Measurements from ENCODE around the gene IRX5.

IRX5 gene

GRCh38 chr16:54962045-54962444 is 31.4 kb downstream of the IRX5 start:
- Histone ChIP-seq H2AK5ac (ENCODE audit: low read depth, low read length) (no peak overlapping the region), H4K91ac (ENCODE audit: low read depth, low read length, poor library complexity) (no peak overlapping the region), H3K79me1 (ENCODE audit: low read depth, low read length) (no peaks in the 10 kb centered on the region), H3K4me1 (ENCODE audit: control insufficient read depth in 2 of 2, insufficient read depth in 1 of 2, low read depth in 1 of 2, low read length in 2 of 2) (no peaks in the 10 kb centered on the region), H2AFZ (ENCODE audit: low read length) (no peak overlapping the region), H2BK5ac (ENCODE audit: low read length) (no peak overlapping the region), H3K27ac (replicated peaks; ENCODE audit: low read length) (no peak overlapping the region), H3K27me3 (ENCODE audit: control insufficient read depth in 3 of 3, insufficient read depth in 3 of 3, low read depth in 1 of 3, low read length in 3 of 3) (no peaks in the 10 kb centered on the region), H3K18ac (ENCODE audit: low read length) (no peak overlapping the region), H2BK12ac (ENCODE audit: low read length) (no peak overlapping the region), H3K4ac (ENCODE audit: low read length) (no peak overlapping the region), H3K23ac (ENCODE audit: low read depth, low read length, poor library complexity) (no peak overlapping the region), H3K4me3 (ENCODE audit: low read length in 2 of 2) (no peak overlapping the region), H3K36me3 (replicated peaks in 1 of 2; ENCODE audit: control insufficient read depth in 2 of 2, insufficient read depth in 2 of 2, low read length in 2 of 2) (no peaks in the 10 kb centered on the region), H2BK120ac (ENCODE audit: low read depth, low read length) (no peak overlapping the region), H4K8ac (ENCODE audit: low read depth, low read length) (no peak overlapping the region), H3K4me2 (ENCODE audit: insufficient read depth, low read length, poor library complexity, severe bottlenecking) (no peak overlapping the region), H3K9ac (ENCODE audit: low read depth, low read length, poor library complexity) (no peak overlapping the region), H2BK15ac (ENCODE audit: low read length) (no peak overlapping the region), H3K14ac (ENCODE audit: low read length) (no peak overlapping the region), H3K9me3 (replicated peaks in 1 of 2; ENCODE audit: control insufficient read depth in 2 of 2, insufficient read depth in 1 of 2, low read depth in 1 of 2, low read length in 2 of 2) (no peaks in the 10 kb centered on the region)
- DNase-seq (ENCODE audit: low spot score), result no peak
- WGBS, 2 donors (ENCODE audit: extremely low coverage in 2 of 2, insufficient read length in 2 of 2, insufficient replicate concordance in 1 of 2), result no CpG with 5 or more reads among the region's 2 CpGs

DNA sequence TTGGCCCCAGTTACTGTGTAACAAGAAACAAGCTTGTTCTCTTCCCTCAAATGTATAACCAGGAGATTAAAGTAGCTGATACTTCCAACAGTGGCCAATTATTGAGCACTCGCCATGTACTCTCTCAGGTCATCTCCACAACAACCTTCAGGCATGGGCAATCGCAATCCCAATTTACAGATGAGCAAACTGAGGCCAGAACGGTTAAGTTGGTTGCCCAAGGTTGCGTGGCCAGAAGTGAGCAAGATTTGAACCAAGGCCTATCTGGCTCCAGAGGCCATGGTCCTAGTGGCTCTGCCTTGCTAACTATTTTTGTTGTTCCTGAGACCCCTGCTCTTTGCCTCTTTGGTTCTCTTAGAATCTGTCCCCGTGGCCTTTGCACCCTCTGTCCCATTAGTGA is 33.6 kb downstream of the IRX5 start:
- Histone ChIP-seq H4K91ac (ENCODE audit: low read depth, low read length, poor library complexity) (no peak overlapping the region), H2BK5ac (ENCODE audit: low read length) (no peak overlapping the region), H3K27ac (replicated peaks; ENCODE audit: low read length) (no peak overlapping the region), H3K18ac (ENCODE audit: low read length) (no peak overlapping the region), H2BK15ac (ENCODE audit: low read length) (no peak overlapping the region), H4K8ac (ENCODE audit: low read depth, low read length) (no peak overlapping the region), H3K79me1 (ENCODE audit: low read depth, low read length) (no peaks in the 10 kb centered on the region), H3K27me3 (ENCODE audit: control insufficient read depth in 3 of 3, insufficient read depth in 3 of 3, low read depth in 1 of 3, low read length in 3 of 3) (no peaks in the 10 kb centered on the region), H3K4me2 (ENCODE audit: insufficient read depth, low read length, poor library complexity, severe bottlenecking) (no peak overlapping the region), H2BK120ac (ENCODE audit: low read depth, low read length) (no peak overlapping the region), H3K4ac (ENCODE audit: low read length) (no peak overlapping the region), H2AK5ac (ENCODE audit: low read depth, low read length) (no peak overlapping the region), H3K4me1 (ENCODE audit: control insufficient read depth in 2 of 2, insufficient read depth in 1 of 2, low read depth in 1 of 2, low read length in 2 of 2) (no peaks in the 10 kb centered on the region), H3K4me3 (ENCODE audit: low read length in 2 of 2) (no peak overlapping the region), H3K9ac (ENCODE audit: low read depth, low read length, poor library complexity) (no peak overlapping the region), H2BK12ac (ENCODE audit: low read length) (no peak overlapping the region), H3K36me3 (replicated peaks in 1 of 2; ENCODE audit: control insufficient read depth in 2 of 2, insufficient read depth in 2 of 2, low read length in 2 of 2) (no peaks in the 10 kb centered on the region), H3K23ac (ENCODE audit: low read depth, low read length, poor library complexity) (no peak overlapping the region), H3K14ac (ENCODE audit: low read length) (no peak overlapping the region), H3K9me3 (replicated peaks in 1 of 2; ENCODE audit: control insufficient read depth in 2 of 2, insufficient read depth in 1 of 2, low read depth in 1 of 2, low read length in 2 of 2) (no peaks in the 10 kb centered on the region), H2AFZ (ENCODE audit: low read length) (no peak overlapping the region)
- DNase-seq (ENCODE audit: low spot score), result no peak
- WGBS, 2 donors (ENCODE audit: extremely low coverage in 2 of 2, insufficient read length in 2 of 2, insufficient replicate concordance in 1 of 2), result no CpG with 5 or more reads among the region's 5 CpGs

- no peak overlapping the region for H2BK120ac ChIP-seq (ENCODE audit: low read depth, low read length)
- no peak overlapping the region for H3K4ac ChIP-seq (ENCODE audit: low read length)
- H3K14ac ChIP-seq (ENCODE audit: low read length), result no peak overlapping the region
- no peak overlapping the region for H2BK12ac ChIP-seq (ENCODE audit: low read length)
- H3K4me1 ChIP-seq (ENCODE audit: control insufficient read depth in 2 of 2, insufficient read depth in 1 of 2, low read depth in 1 of 2, low read length in 2 of 2), result no peaks in the 10 kb centered on the region
- no peak overlapping the region for H3K27ac ChIP-seq (replicated peaks; ENCODE audit: low read length)
- no peaks in the 10 kb centered on the region for H3K79me1 ChIP-seq (ENCODE audit: low read depth, low read length)
- no peak overlapping the region for H3K18ac ChIP-seq (ENCODE audit: low read length)
- no peak overlapping the region for H4K8ac ChIP-seq (ENCODE audit: low read depth, low read length)
- H3K9ac ChIP-seq (ENCODE audit: low read depth, low read length, poor library complexity), result no peak overlapping the region
- no peak overlapping the region for H2BK5ac ChIP-seq (ENCODE audit: low read length)
- H4K91ac ChIP-seq (ENCODE audit: low read depth, low read length, poor library complexity), result no peak overlapping the region
- no peak overlapping the region for H3K4me2 ChIP-seq (ENCODE audit: insufficient read depth, low read length, poor library complexity, severe bottlenecking)
- no peak overlapping the region for H2AK5ac ChIP-seq (ENCODE audit: low read depth, low read length)
- no peak overlapping the region for H3K4me3 ChIP-seq (ENCODE audit: low read length in 2 of 2)
- no peak overlapping the region for H2BK15ac ChIP-seq (ENCODE audit: low read length)
- H3K9me3 ChIP-seq (replicated peaks in 1 of 2; ENCODE audit: control insufficient read depth in 2 of 2, insufficient read depth in 1 of 2, low read depth in 1 of 2, low read length in 2 of 2), result no peaks in the 10 kb centered on the region
- no peaks in the 10 kb centered on the region for H3K36me3 ChIP-seq (replicated peaks in 1 of 2; ENCODE audit: control insufficient read depth in 2 of 2, insufficient read depth in 2 of 2, low read length in 2 of 2)
- DNase-seq (ENCODE audit: low spot score), result no peak
- WGBS, 2 donors (ENCODE audit: extremely low coverage in 2 of 2, insufficient read length in 2 of 2, insufficient replicate concordance in 1 of 2), result no CpG with 5 or more reads among the region's 2 CpGs
- no peak overlapping the region for H2AFZ ChIP-seq (ENCODE audit: low read length)
- no peak overlapping the region for H3K23ac ChIP-seq (ENCODE audit: low read depth, low read length, poor library complexity)
- peaks cover 0 to 3% (median 0%) of the 10 kb centered on the region in 3 experiments for H3K27me3 ChIP-seq (ENCODE audit: control insufficient read depth in 3 of 3, insufficient read depth in 3 of 3, low read depth in 1 of 3, low read length in 3 of 3)
Measured at GRCh38 chr16:54965464-54965863, 34.8 kb downstream of the IRX5 start.

GRCh38 chr16:54968011-54968410 is 37.3 kb downstream of the IRX5 start:
- H3K23ac ChIP-seq (ENCODE audit: low read depth, low read length, poor library complexity), result no peak overlapping the region
- peaks cover 0 to 3% (median 0%) of the 10 kb centered on the region in 3 experiments for H3K27me3 ChIP-seq (ENCODE audit: control insufficient read depth in 3 of 3, insufficient read depth in 3 of 3, low read depth in 1 of 3, low read length in 3 of 3)
- no peaks in the 10 kb centered on the region for H3K36me3 ChIP-seq (replicated peaks in 1 of 2; ENCODE audit: control insufficient read depth in 2 of 2, insufficient read depth in 2 of 2, low read length in 2 of 2)
- H2AFZ ChIP-seq (ENCODE audit: low read length), result no peak overlapping the region
- no peak for DNase-seq (ENCODE audit: low spot score)
- H3K9me3 ChIP-seq (replicated peaks in 1 of 2; ENCODE audit: control insufficient read depth in 2 of 2, insufficient read depth in 1 of 2, low read depth in 1 of 2, low read length in 2 of 2), result no peaks in the 10 kb centered on the region
- no peak overlapping the region for H2BK12ac ChIP-seq (ENCODE audit: low read length)
- no peak overlapping the region for H3K4ac ChIP-seq (ENCODE audit: low read length)
- no peak overlapping the region for H3K4me3 ChIP-seq (ENCODE audit: low read length in 2 of 2)
- no peaks in the 10 kb centered on the region for H3K4me1 ChIP-seq (ENCODE audit: control insufficient read depth in 2 of 2, insufficient read depth in 1 of 2, low read depth in 1 of 2, low read length in 2 of 2)
- H3K9ac ChIP-seq (ENCODE audit: low read depth, low read length, poor library complexity), result no peak overlapping the region
- no peak overlapping the region for H2AK5ac ChIP-seq (ENCODE audit: low read depth, low read length)
- no peak overlapping the region for H2BK120ac ChIP-seq (ENCODE audit: low read depth, low read length)
- H2BK5ac ChIP-seq (ENCODE audit: low read length), result no peak overlapping the region
- no peak overlapping the region for H3K18ac ChIP-seq (ENCODE audit: low read length)
- no peak overlapping the region for H4K91ac ChIP-seq (ENCODE audit: low read depth, low read length, poor library complexity)
- H3K14ac ChIP-seq (ENCODE audit: low read length), result no peak overlapping the region
- H4K8ac ChIP-seq (ENCODE audit: low read depth, low read length), result no peak overlapping the region
- H2BK15ac ChIP-seq (ENCODE audit: low read length), result no peak overlapping the region
- no peaks in the 10 kb centered on the region for H3K79me1 ChIP-seq (ENCODE audit: low read depth, low read length)
- H3K4me2 ChIP-seq (ENCODE audit: insufficient read depth, low read length, poor library complexity, severe bottlenecking), result no peak overlapping the region
- no peak overlapping the region for H3K27ac ChIP-seq (replicated peaks; ENCODE audit: low read length)
